Coronary artery (tissue), 2 donors: ENCODE results near the gene TBCEL.
"Not testable (repeated sequence)": the region's sequence is repeated elsewhere in the genome, so short reads cannot be mapped to it uniquely, and the experiment has no call there.

ENCODE experiments used
- DNase-seq: peaks from one replicate; pipeline ENCODE4 v3.0.0-alpha.2; 2017; ENCODE audit warnings: low spot score
- H3K27ac ChIP-seq, 2 donors: fragments of 200-600 bp; sonication (generic); one replicate each; pipeline ENCODE4 v1.5.1; 2016 to 2019
- H3K4me3 ChIP-seq: fragments of 200-600 bp; sonication (generic); 2 replicates; pipeline ENCODE4 v1.5.1; 2016; ENCODE audit warnings: mild to moderate bottlenecking, moderate library complexity
- CTCF ChIP-seq: fragments of 200-600 bp; sonication (generic); IDR thresholded peaks from one replicate; pipeline ENCODE4 v1.5.1; 2019; ENCODE audit warnings: antibody characterized with exemption

Gene TBCEL

DNA sequence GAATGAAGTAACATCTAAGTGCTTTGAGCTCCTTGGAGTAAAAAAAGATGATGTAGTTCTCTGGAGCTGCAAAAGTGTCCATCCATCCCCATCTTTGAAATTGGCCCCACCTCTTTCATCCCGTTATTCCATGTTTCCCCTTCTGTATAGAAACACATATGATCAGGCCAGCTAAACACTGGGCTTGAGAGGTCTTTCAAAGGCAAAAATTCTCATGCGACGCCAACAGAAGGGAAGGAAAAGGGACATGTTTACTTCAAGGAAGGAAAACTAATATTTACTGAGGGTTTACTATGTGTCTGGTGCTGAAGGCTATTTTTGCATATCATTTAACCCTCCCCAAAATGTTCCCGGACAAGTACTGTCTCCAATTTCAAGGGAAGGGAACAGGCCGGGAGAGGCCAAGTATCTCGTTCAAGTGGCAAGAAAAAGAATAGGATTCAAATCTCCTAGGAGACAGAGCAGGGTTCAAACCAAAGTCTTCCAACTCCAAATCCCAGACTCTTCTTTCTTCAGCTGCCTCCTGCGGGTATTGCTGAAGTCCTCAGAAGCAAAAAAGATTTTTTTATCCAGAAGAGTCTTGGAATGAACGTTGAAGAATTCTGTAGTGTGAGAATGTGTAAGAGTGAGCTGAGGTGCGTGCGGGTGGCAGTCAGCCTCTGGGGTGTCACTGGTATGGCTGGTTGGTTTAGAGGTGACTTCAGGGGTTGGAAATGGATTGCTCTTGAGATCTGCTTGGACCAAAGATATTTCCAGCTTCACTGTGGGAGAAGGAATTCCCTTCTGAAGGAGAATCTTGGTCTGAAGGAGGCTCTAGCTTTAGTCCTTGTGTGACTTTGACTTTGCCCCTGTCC is 87.2 kb downstream of the TBCEL start:
- no peak overlapping the region for H3K4me3 ChIP-seq
- DNase-seq, result no peak

DNA sequence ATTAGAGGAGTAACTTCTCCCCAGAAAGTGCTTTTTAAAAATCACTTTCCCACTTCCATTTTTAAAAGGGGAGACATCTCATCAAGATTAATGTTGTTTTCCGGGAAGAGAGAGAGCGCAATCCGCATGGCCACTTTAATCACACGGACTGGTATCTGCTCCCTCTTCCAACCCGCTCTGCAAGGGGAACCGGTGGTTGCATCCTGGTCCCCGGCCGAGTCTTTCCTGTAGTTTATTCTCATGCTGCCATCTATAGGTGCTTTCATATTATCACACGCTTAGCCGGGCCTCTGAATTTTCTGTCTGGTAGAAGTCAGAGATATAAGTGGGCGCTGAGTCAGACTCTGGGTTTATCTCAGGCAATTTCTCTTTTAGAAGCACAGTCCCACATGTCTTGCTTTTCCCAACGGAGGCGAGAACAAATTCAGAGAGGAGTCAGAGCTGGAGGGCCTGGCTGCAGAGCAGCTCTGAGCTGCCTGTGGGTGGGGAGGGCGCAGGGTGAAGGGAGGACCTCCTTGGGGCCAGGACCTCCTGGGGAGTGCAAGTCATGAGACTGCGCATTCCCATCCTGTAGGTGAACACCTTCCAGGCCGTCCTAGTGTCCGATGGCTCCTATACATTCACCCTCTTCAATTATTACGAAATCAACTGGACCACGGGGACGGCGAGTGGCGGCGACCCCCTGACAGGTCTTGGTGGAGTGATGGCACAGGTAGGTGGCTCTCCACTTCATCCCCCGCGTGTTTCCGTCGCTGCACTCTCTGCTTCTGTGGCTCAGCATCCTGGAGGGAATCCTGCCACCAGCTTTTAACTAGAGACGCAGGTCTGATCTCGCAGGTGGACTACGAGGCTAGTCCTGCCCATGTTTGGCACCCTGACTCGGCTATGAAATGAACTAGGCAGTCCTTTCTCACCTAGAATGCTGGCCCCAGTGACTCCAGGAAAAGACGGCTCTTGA is 88.9 kb downstream of the TBCEL start:
- H3K4me3 ChIP-seq, result no peak overlapping the region
- DNase-seq, result no peak
- no peak overlapping the region for H3K27ac ChIP-seq
- TF ChIP-seq CTCF, result no peak

More for the DNA sequence above, 87.2 kb downstream of the TBCEL start:
- TF ChIP-seq CTCF, result no peak
- H3K27ac ChIP-seq, result no peak overlapping the region

- no peak for DNase-seq
- Histone ChIP-seq H3K27ac (no peak overlapping the region), H3K4me3 (no peak overlapping the region)
- no peak for TF ChIP-seq CTCF
Observed at GRCh38 chr11:121113611-121114010, 89.7 kb downstream of the TBCEL start.

- not testable (repeated sequence) for H3K4me3 ChIP-seq, DNase-seq, H3K27ac ChIP-seq
Observed at GRCh38 chr11:121115024-121115423, 91.1 kb downstream of the TBCEL start.

GRCh38 chr11:121117788-121118187 is 93.9 kb downstream of the TBCEL start:
- Histone ChIP-seq H3K4me3 (no peak overlapping the region), H3K27ac (no peak overlapping the region)
- DNase-seq, result no peak
- no peak for TF ChIP-seq CTCF

DNA sequence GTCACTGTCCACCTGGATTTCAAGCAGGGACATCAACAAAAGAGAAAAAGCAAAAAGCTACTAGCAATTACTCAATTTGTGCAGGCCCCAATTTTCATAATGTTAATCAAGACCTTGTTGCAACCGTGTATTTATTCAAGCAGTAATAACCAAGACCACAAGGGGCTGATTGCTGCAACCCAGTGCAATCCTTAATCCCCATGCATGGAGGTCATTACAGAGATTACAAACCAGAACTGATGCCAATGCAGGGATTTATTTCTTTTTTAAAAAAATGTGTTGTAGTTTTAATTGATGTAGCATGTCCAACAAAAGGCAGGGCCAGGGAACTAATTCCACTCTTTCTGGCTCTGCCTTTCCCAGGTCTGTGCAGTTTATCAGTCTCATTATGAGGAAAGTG is 95.5 kb downstream of the TBCEL start:
- DNase-seq, result no peak
- no peak overlapping the region for H3K27ac ChIP-seq
- H3K4me3 ChIP-seq, result no peak overlapping the region
- TF ChIP-seq CTCF, result no peak

- no peak for TF ChIP-seq CTCF
- no peak overlapping the region for H3K4me3 ChIP-seq
- no peak overlapping the region for H3K27ac ChIP-seq
- DNase-seq, result no peak
Observed at GRCh38 chr11:121122328-121122727, 98.4 kb downstream of the TBCEL start.
